Left lung (tissue), 10 donors: ENCODE data around the gene PPP1R9B. TPM values are rescaled to one million over a fixed set of nuclear protein-coding genes. Genes with fewer than 3 reads are reported as not detected.

Source experiments
- ATAC-seq: fragments of 200-7000 bp; cut with Tn5 transposase; one replicate; pipeline ENCODE4 v1.9.1; 2020; ENCODE audit warnings: moderate library complexity
- DNase-seq, 4 donors: peaks; one replicate each; pipeline ENCODE4 v3.0.0-alpha.2; 2013 to 2020
- H3K27ac ChIP-seq, 2 donors: fragments of 200-600 bp; sonication (generic) in 1 of 2; one replicate each; pipeline versions ENCODE4 v1.5.0 to v1.8.0; 2020 to 2021
- H3K27me3 ChIP-seq, 2 donors: fragments of 200-600 bp; sonication (generic) in 1 of 2; one replicate each; pipeline versions ENCODE4 v1.5.0 to v1.8.0; 2020 to 2021
- H3K36me3 ChIP-seq, 2 donors: fragments of 200-600 bp; sonication (generic) in 1 of 2; one replicate each; pipeline versions ENCODE4 v1.5.0 to v1.8.0; 2020 to 2021
- H3K4me1 ChIP-seq, 2 donors: fragments of 200-600 bp; one replicate each; pipeline ENCODE4 v1.8.0; 2021
- H3K4me3 ChIP-seq, 2 donors: fragments of 200-600 bp; sonication (generic) in 1 of 2; one replicate each; pipeline versions ENCODE4 v1.5.0 to v1.8.0; 2020 to 2021; ENCODE audit warnings: mild to moderate bottlenecking in 1 of 2
- H3K9me3 ChIP-seq, 2 donors: fragments of 200-600 bp; sonication (generic) in 1 of 2; one replicate each; pipeline versions ENCODE4 v1.5.0 to v1.8.0; 2020 to 2021
- intact Hi-C, 2 donors: fragments of 100-400 bp; cut with DNase I; formaldehyde crosslinking; loops; one replicate each; pipeline versions ENCODE4 v1.11.2 to v1.14.2; 2022
- polyA plus RNA-seq, 6 donors: library from polyadenylated mRNA; unstranded; fragments of 120-200 nt; gene quantifications; one replicate each; pipeline ENCODE4 v1.2.1, GENCODE V29; 2013; ENCODE audit not compliant: insufficient read length in 6 of 6
- total RNA-seq, 2 donors: library from RNA; stranded (reverse); fragmentation: NEBNext Ultra II Directional; extraction: Animal tissue kit (Norgen Biotek cat#: 25700); gene quantifications; one replicate each; pipeline ENCODE4 v1.2.1, GENCODE V29; 2021
- TF ChIP-seq, protein P1 (sequence below), 2 donors: fragments of 200-600 bp; sonication (generic) in 1 of 2; IDR thresholded peaks; one replicate each; pipeline versions ENCODE4 v1.5.0 to v1.8.0; 2021; ENCODE audit warnings: antibody characterized with exemption in 2 of 2
- donor health status: DM: no; HTN: yes; CAD: no.
- donor health status: DM: no; HTN: no; CAD: no.

The PPP1R9B gene
- total and polyA plus RNA-seq, 8 donors, result 53.4 to 86.6 (median 67.3) TPM

GRCh38 chr17:50161023-50161910 lies 10.8 kb upstream of the PPP1R9B start:
- ATAC-seq, result peak; percentile 99
- TF ChIP-seq, protein P1, sequence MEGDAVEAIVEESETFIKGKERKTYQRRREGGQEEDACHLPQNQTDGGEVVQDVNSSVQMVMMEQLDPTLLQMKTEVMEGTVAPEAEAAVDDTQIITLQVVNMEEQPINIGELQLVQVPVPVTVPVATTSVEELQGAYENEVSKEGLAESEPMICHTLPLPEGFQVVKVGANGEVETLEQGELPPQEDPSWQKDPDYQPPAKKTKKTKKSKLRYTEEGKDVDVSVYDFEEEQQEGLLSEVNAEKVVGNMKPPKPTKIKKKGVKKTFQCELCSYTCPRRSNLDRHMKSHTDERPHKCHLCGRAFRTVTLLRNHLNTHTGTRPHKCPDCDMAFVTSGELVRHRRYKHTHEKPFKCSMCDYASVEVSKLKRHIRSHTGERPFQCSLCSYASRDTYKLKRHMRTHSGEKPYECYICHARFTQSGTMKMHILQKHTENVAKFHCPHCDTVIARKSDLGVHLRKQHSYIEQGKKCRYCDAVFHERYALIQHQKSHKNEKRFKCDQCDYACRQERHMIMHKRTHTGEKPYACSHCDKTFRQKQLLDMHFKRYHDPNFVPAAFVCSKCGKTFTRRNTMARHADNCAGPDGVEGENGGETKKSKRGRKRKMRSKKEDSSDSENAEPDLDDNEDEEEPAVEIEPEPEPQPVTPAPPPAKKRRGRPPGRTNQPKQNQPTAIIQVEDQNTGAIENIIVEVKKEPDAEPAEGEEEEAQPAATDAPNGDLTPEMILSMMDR (IDR thresholded peaks at IDR 0.05), result peak; percentile 83 to 98

DNA sequence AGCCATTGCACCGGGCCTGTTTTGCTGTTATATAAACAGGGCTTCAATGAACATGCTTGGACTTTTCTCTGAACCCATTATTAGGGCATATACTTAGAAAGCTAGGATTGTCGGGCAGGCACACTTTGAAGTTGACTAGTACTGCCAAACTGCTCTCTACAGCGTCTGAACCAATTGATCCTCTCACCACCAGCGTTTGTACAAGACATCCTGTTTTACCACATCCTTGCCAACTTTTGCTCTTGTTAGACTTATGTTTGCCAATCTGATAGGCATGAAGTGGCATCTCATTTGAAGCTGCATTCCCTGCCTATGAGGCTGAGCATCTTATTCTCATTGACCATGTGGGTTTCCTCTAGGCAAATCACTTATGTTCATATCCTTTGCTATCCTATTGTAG lies 7.4 kb upstream of the PPP1R9B start:
- DNase-seq, result no peak
- no peaks in the 10 kb centered on the region for H3K36me3 ChIP-seq
- no peak overlapping the region for H3K4me3 ChIP-seq
- ATAC-seq, result no peak
- no peaks in the 10 kb centered on the region for H3K9me3 ChIP-seq
- TF ChIP-seq, protein P1 (IDR thresholded peaks at IDR 0.05), result no peak
- intact Hi-C loops, result no loop called here
- H3K27ac ChIP-seq, result no peak overlapping the region
- H3K4me1 ChIP-seq, result peaks cover 0 to 48% of the 10 kb centered on the region in 2 donors
- H3K27me3 ChIP-seq, result peaks cover 0 to 9% of the 10 kb centered on the region in 2 donors

More at GRCh38 chr17:50161023-50161910, 10.8 kb upstream of the PPP1R9B start:
- Histone ChIP-seq H3K27me3 (peaks cover 0 to 9% of the 10 kb centered on the region in 2 donors), H3K36me3 (no peaks in the 10 kb centered on the region), H3K4me3 (peak overlapping the region; percentile 46 to 54), H3K4me1 (peaks cover 0 to 17% of the 10 kb centered on the region in 2 donors), H3K9me3 (no peaks in the 10 kb centered on the region), H3K27ac (peak overlapping the region; percentile 48 to 73)
- peak; percentile 92 to 99 (median 94) for DNase-seq
- intact Hi-C loops, result no loop called here

DNA sequence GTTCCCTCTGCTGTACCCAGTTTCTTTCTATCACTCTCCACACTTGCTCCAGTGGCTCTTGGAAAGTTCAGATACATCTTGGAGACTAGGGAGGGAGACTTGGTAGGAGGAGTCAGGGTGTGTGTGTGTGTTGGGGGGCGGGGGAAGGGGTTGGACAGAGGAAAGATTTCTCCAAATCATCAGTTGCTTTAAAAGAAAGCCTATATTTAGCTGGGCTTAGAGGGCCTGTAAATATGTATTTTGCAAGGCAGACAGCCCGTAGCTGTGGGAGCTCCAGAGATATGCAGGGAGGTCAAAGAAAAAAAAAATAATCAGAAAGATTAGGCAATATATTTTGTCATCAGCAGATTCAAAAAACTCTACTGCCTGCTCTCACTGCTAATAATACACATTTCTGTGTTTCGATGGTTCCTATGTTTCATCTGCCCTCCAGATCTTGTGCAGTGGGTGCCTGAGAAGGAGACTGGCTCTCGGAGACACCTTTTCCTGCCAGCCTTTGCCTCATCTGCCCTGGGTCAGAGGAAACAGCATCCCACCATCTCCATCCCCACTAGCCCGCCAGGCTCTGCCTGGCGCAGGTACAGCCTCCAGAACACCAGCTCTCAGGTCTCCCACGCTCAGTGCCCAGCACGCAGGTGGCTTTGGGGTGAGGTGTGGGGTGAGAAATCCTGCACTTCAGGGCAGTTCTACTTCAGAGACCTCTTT lies 4.8 kb upstream of the PPP1R9B start:
- H3K36me3 ChIP-seq, result no peaks in the 10 kb centered on the region
- no peak overlapping the region for H3K4me3 ChIP-seq
- intact Hi-C loops, result no loop called here
- peak in 3 of 4 donors; percentile 28 to 86 (median 68) for DNase-seq
- no peak for ATAC-seq
- peaks cover 0 to 46% of the 10 kb centered on the region in 2 donors for H3K4me1 ChIP-seq
- H3K9me3 ChIP-seq, result no peaks in the 10 kb centered on the region
- TF ChIP-seq, protein P1 (IDR thresholded peaks at IDR 0.05), result no peak
- no peaks in the 10 kb centered on the region for H3K27me3 ChIP-seq
- peak overlapping the region; percentile 50 to 83 for H3K27ac ChIP-seq

GRCh38 chr17:50154604-50155003 lies 4.1 kb upstream of the PPP1R9B start:
- H3K4me3 ChIP-seq, result no peak overlapping the region
- TF ChIP-seq, protein P1 (IDR thresholded peaks at IDR 0.05), result no peak
- H3K4me1 ChIP-seq, result peaks cover 0 to 46% of the 10 kb centered on the region in 2 donors
- intact Hi-C loops, result no loop called here
- no peaks in the 10 kb centered on the region for H3K9me3 ChIP-seq
- H3K27ac ChIP-seq, result peak overlapping the region; percentile 83 to 89
- H3K36me3 ChIP-seq, result no peaks in the 10 kb centered on the region
- no peaks in the 10 kb centered on the region for H3K27me3 ChIP-seq
- no peak for DNase-seq
- ATAC-seq, result no peak
